Panc1 (cell line): ENCODE data around the gene ALPK1. TPM values are rescaled to one million over a fixed set of nuclear protein-coding genes. Genes with fewer than 3 reads are reported as not detected.

Source experiments
- ATAC-seq: fragments of 200-7000 bp; cut with Tn5 transposase; 2 replicates; pipeline ENCODE4 v1.9.1; 2020; ENCODE audit warnings: mild to moderate bottlenecking, moderate library complexity
- BruUV-seq: library from RNA; stranded (reverse); fragments of 400-500 nt; replicated peaks from 2 replicates; lab custom pipeline; 2021; lab: Mats Ljungman, UMichigan
- CTCF ChIA-PET: fragments of 300-600 bp; sonication (Branson Sonifier 250); formaldehyde crosslinking; loops from one replicate; lab custom pipeline; 2022; ENCODE audit warnings: antibody characterized with exemption; lab: Charles Lee
- POLR2A ChIA-PET: fragments of 300-600 bp; sonication (Branson Sonifier 250); formaldehyde crosslinking; loops from one replicate; lab custom pipeline; 2022; ENCODE audit warnings: antibody characterized with exemption; lab: Charles Lee
- DNase-seq: peaks from one replicate; pipeline ENCODE4 v3.0.0-alpha.2; 2010; ENCODE audit warnings: low read depth, low spot score
- H3K27ac ChIP-seq: 2 replicates; pipeline ENCODE4 v1.5.1; 2011; ENCODE audit warnings: mild to moderate bottlenecking, low read length, inconsistent platforms
- H3K27me3 ChIP-seq: fragments of 200-500 bp; sonication (Bioruptor generic); 2 replicates; pipeline ENCODE4 v1.6.0; 2014; ENCODE audit warnings: low read length, inconsistent platforms; ENCODE audit not compliant: control insufficient read depth, insufficient read depth
- H3K36me3 ChIP-seq: fragments of 200-500 bp; sonication (Bioruptor generic); 2 replicates; pipeline ENCODE4 v1.5.1; 2014; ENCODE audit warnings: inconsistent platforms, mild to moderate bottlenecking, low read length, moderate library complexity; ENCODE audit not compliant: control insufficient read depth, insufficient read depth
- H3K4me1 ChIP-seq: 2 replicates; pipeline ENCODE4 v1.5.1; 2011; ENCODE audit warnings: inconsistent platforms, mild to moderate bottlenecking, low read length, moderate library complexity; ENCODE audit not compliant: control insufficient read depth, insufficient read depth
- H3K4me3 ChIP-seq, 2 experiments: 2 replicates each; pipeline ENCODE4 v1.5.1; 2011 to 2012; ENCODE audit warnings: low read depth in 2 of 2, low read length in 2 of 2, mild to moderate bottlenecking in 2 of 2, inconsistent platforms in 1 of 2, moderate library complexity in 1 of 2
- H3K9me3 ChIP-seq: fragments of 200-500 bp; sonication (Bioruptor generic); 2 replicates; pipeline ENCODE4 v1.5.1; 2014; ENCODE audit warnings: low read depth, mild to moderate bottlenecking, inconsistent platforms, low read length, moderate library complexity; ENCODE audit not compliant: control insufficient read depth, insufficient read depth
- POLR2AphosphoS5 ChIP-seq: IDR thresholded peaks from 2 replicates; pipeline ENCODE4 v1.6.1; 2012; ENCODE audit warnings: mild to moderate bottlenecking, low read depth, low read length, moderate library complexity
- SIN3A ChIP-seq: IDR thresholded peaks from 2 replicates; pipeline ENCODE4 v1.6.1; 2012; ENCODE audit warnings: low read depth, mild to moderate bottlenecking, low read length, moderate library complexity, borderline replicate concordance; ENCODE audit not compliant: insufficient read depth
- TCF7L2 ChIP-seq: IDR thresholded peaks from 2 replicates; pipeline ENCODE4 v1.6.1; 2011; ENCODE audit warnings: mild to moderate bottlenecking, low read depth, low read length, inconsistent platforms
- in situ Hi-C: cut with HindIII; loops from 2 replicates; pipeline ENCODE4 v1.10.0; 2016; ENCODE audit warnings: low sequenced_read_pairs, low pct_unique_long_range_greater_than_20kb
- intact Hi-C: fragments of 100-400 bp; cut with micrococcal nuclease; formaldehyde crosslinking; loops from one replicate; pipeline ENCODE4 v1.10.0; 2022; ENCODE audit not compliant: unreplicated experiment
- total RNA-seq: library from RNA; stranded (reverse); gene quantifications from one replicate; pipeline ENCODE4 v1.2.1, GENCODE V29; 2021; ENCODE audit not compliant: unreplicated experiment
- TF ChIP-seq, protein P1 (sequence below), 2 experiments: IDR thresholded peaks; 2 replicates each; pipeline ENCODE4 v1.6.1; 2011 to 2012; ENCODE audit warnings: low read depth in 2 of 2, control low read depth in 1 of 2, low read length in 1 of 2, mild to moderate bottlenecking in 1 of 2, moderate library complexity in 1 of 2; ENCODE audit not compliant: insufficient read depth in 1 of 2
- TF ChIP-seq, protein P2 (sequence below): fragments of 450-650 bp; IDR thresholded peaks from 2 replicates; pipeline ENCODE4 v1.5.1; 2017; ENCODE audit warnings: mild to moderate bottlenecking

Gene ALPK1
- total RNA-seq, 1 experiment from 2014 or later = 1.4 TPM

DNA sequence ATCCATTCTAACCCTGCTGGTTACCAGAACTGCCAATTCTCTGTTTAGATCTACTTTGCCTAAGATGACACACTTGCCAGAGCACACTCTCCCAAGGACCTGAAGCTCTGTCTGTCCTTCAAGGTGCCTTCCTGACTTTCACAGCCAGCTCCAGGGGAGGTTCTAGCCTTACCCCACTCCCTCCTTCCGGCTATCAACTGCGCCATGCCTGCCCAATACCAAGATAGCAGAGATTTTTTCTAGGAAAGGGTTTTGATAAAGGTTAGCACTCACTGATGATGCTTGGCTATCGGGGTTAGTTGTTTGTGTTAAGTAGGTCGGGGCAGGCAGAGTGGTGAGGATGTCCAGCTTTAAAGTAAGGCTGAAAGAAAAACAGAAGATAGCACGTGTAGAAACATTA lies 14.3 kb downstream of the ALPK1 start:
- in situ Hi-C loops (no loop called here), intact Hi-C loops (no loop called here)
- DNase-seq = no peak
- Histone ChIP-seq H3K27ac (no peak overlapping the region), H3K4me1 (no peaks in the 10 kb centered on the region), H3K27me3 (no peaks in the 10 kb centered on the region), H3K4me3 (no peak overlapping the region), H3K9me3 (no peaks in the 10 kb centered on the region), H3K36me3 (no peaks in the 10 kb centered on the region)
- ChIA-PET POLR2A (no interaction called here), CTCF (no interaction called here)
- no peak for TF ChIP-seq TCF7L2
- TF ChIP-seq, protein P1, sequence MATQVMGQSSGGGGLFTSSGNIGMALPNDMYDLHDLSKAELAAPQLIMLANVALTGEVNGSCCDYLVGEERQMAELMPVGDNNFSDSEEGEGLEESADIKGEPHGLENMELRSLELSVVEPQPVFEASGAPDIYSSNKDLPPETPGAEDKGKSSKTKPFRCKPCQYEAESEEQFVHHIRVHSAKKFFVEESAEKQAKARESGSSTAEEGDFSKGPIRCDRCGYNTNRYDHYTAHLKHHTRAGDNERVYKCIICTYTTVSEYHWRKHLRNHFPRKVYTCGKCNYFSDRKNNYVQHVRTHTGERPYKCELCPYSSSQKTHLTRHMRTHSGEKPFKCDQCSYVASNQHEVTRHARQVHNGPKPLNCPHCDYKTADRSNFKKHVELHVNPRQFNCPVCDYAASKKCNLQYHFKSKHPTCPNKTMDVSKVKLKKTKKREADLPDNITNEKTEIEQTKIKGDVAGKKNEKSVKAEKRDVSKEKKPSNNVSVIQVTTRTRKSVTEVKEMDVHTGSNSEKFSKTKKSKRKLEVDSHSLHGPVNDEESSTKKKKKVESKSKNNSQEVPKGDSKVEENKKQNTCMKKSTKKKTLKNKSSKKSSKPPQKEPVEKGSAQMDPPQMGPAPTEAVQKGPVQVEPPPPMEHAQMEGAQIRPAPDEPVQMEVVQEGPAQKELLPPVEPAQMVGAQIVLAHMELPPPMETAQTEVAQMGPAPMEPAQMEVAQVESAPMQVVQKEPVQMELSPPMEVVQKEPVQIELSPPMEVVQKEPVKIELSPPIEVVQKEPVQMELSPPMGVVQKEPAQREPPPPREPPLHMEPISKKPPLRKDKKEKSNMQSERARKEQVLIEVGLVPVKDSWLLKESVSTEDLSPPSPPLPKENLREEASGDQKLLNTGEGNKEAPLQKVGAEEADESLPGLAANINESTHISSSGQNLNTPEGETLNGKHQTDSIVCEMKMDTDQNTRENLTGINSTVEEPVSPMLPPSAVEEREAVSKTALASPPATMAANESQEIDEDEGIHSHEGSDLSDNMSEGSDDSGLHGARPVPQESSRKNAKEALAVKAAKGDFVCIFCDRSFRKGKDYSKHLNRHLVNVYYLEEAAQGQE (IDR thresholded peaks at IDR 0.05; ENCODE audit: insufficient read depth in 1 of 2, low read depth in 2 of 2, low read length in 1 of 2) = no peak
- no peak for ATAC-seq
- no TSS peak for BruUV-seq

DNA sequence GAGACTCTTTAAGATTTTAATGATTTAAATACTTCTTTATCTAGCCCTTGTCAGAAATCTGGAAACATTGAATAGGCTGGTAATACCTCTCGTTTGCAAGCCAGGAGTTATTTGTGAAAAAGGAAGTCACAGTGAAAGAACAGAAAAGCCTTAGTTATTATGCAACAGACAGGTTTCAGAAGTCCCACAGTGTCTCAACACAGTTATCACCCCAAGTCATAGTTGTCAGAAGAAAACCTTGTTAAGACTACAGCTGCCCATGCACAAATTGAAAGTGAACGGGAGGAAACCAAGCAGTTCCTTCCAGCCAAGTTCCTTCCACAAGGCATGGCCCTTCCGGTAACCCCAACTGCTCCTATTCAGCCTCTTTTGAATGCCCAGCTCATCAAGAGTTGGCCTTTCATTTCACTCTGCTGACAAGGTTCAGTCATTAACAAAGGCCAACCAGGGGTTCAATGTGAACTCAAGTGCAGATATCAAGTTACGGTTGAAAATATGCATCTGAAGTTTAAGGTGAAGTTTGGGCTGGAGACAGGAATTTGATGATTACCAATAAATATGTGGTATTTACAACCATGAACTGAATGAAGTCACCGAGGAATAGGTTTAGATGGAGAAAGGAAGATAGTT lies 15.6 kb downstream of the ALPK1 start:
- ChIA-PET CTCF (no interaction called here), POLR2A (no interaction called here)
- intact Hi-C loops (no loop called here), in situ Hi-C loops (no loop called here)
- no peaks in the 10 kb centered on the region for H3K27me3 ChIP-seq
- TF ChIP-seq POLR2AphosphoS5 = no peak
- TF ChIP-seq, protein P1 (IDR thresholded peaks at IDR 0.05; ENCODE audit: insufficient read depth in 1 of 2, low read depth in 2 of 2, low read length in 1 of 2) = no peak
- TF ChIP-seq, protein P2, sequence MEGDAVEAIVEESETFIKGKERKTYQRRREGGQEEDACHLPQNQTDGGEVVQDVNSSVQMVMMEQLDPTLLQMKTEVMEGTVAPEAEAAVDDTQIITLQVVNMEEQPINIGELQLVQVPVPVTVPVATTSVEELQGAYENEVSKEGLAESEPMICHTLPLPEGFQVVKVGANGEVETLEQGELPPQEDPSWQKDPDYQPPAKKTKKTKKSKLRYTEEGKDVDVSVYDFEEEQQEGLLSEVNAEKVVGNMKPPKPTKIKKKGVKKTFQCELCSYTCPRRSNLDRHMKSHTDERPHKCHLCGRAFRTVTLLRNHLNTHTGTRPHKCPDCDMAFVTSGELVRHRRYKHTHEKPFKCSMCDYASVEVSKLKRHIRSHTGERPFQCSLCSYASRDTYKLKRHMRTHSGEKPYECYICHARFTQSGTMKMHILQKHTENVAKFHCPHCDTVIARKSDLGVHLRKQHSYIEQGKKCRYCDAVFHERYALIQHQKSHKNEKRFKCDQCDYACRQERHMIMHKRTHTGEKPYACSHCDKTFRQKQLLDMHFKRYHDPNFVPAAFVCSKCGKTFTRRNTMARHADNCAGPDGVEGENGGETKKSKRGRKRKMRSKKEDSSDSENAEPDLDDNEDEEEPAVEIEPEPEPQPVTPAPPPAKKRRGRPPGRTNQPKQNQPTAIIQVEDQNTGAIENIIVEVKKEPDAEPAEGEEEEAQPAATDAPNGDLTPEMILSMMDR = no peak
- no peak for TF ChIP-seq SIN3A
- no peak for TF ChIP-seq TCF7L2
- no peaks in the 10 kb centered on the region for H3K4me1 ChIP-seq
- ATAC-seq (no peak), DNase-seq (no peak)
- no TSS peak for BruUV-seq
- H3K36me3 ChIP-seq = no peaks in the 10 kb centered on the region
- no peak overlapping the region for H3K27ac ChIP-seq
- H3K4me3 ChIP-seq = no peak overlapping the region
- no peaks in the 10 kb centered on the region for H3K9me3 ChIP-seq
